ENCODE results near the gene MGAT4A. TPM values are rescaled to one million over a fixed set of nuclear protein-coding genes. Genes with fewer than 3 reads are reported as not detected.
A peak's percentile ranks its signal among the peaks of the same experiment; 100 is the strongest.

MGAT4A gene
- total and polyA plus RNA-seq, 2 of the 13 experiments (the other 11 are each of a cell fraction or from before 2014, with no cell fraction given) = 47.2 to 90.9 TPM

DNA sequence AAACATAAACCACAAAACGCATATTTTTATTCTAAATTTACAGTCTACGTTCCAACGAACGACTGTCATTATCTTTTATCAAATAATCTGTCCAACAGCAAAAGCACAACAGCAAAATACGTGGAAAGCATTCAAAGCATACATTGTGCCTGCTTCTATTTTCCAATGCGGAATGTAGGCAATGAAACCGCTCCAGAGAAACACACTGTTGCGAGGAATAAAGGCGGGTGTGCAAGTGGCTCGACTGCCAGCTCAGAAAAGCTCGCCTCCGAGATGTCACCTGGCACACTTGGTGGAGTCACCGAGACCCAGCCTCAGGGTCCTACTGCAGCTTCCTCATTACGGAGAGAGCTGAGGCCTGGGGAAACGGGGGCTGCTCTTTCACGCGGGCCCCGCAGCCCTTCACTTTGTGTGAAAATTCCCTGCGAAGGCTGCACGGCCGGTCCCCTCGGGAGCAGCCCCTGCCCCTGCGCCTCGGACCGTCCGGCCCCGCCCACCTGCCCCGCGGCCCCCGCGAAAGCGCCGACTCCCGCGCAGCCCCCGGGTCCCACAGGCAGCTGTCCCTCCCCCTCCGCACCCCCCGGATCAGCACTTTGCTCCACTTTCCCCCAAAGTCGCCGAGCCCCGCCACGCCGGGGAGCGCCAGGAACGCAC, 752 bp downstream of the MGAT4A start (continued):
- TF ChIP-seq, protein P1, sequence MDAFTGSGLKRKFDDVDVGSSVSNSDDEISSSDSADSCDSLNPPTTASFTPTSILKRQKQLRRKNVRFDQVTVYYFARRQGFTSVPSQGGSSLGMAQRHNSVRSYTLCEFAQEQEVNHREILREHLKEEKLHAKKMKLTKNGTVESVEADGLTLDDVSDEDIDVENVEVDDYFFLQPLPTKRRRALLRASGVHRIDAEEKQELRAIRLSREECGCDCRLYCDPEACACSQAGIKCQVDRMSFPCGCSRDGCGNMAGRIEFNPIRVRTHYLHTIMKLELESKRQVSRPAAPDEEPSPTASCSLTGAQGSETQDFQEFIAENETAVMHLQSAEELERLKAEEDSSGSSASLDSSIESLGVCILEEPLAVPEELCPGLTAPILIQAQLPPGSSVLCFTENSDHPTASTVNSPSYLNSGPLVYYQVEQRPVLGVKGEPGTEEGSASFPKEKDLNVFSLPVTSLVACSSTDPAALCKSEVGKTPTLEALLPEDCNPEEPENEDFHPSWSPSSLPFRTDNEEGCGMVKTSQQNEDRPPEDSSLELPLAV (CRISPR knock-in tag; conservative IDR thresholded peaks at IDR 0.05; ENCODE audit: low read depth) = no peak
- peak; percentile 54; the same call in 1 of the 2 replicates for TF ChIP-seq ZNF205 (CRISPR knock-in tag; IDR thresholded peaks at IDR 0.05)
- 0 out of 2 replicates have a peak, but pooled peaks have one; percentile 50 for TF ChIP-seq KLF13 (CRISPR knock-in tag; IDR thresholded peaks at IDR 0.05)
- TF ChIP-seq, protein P2, sequence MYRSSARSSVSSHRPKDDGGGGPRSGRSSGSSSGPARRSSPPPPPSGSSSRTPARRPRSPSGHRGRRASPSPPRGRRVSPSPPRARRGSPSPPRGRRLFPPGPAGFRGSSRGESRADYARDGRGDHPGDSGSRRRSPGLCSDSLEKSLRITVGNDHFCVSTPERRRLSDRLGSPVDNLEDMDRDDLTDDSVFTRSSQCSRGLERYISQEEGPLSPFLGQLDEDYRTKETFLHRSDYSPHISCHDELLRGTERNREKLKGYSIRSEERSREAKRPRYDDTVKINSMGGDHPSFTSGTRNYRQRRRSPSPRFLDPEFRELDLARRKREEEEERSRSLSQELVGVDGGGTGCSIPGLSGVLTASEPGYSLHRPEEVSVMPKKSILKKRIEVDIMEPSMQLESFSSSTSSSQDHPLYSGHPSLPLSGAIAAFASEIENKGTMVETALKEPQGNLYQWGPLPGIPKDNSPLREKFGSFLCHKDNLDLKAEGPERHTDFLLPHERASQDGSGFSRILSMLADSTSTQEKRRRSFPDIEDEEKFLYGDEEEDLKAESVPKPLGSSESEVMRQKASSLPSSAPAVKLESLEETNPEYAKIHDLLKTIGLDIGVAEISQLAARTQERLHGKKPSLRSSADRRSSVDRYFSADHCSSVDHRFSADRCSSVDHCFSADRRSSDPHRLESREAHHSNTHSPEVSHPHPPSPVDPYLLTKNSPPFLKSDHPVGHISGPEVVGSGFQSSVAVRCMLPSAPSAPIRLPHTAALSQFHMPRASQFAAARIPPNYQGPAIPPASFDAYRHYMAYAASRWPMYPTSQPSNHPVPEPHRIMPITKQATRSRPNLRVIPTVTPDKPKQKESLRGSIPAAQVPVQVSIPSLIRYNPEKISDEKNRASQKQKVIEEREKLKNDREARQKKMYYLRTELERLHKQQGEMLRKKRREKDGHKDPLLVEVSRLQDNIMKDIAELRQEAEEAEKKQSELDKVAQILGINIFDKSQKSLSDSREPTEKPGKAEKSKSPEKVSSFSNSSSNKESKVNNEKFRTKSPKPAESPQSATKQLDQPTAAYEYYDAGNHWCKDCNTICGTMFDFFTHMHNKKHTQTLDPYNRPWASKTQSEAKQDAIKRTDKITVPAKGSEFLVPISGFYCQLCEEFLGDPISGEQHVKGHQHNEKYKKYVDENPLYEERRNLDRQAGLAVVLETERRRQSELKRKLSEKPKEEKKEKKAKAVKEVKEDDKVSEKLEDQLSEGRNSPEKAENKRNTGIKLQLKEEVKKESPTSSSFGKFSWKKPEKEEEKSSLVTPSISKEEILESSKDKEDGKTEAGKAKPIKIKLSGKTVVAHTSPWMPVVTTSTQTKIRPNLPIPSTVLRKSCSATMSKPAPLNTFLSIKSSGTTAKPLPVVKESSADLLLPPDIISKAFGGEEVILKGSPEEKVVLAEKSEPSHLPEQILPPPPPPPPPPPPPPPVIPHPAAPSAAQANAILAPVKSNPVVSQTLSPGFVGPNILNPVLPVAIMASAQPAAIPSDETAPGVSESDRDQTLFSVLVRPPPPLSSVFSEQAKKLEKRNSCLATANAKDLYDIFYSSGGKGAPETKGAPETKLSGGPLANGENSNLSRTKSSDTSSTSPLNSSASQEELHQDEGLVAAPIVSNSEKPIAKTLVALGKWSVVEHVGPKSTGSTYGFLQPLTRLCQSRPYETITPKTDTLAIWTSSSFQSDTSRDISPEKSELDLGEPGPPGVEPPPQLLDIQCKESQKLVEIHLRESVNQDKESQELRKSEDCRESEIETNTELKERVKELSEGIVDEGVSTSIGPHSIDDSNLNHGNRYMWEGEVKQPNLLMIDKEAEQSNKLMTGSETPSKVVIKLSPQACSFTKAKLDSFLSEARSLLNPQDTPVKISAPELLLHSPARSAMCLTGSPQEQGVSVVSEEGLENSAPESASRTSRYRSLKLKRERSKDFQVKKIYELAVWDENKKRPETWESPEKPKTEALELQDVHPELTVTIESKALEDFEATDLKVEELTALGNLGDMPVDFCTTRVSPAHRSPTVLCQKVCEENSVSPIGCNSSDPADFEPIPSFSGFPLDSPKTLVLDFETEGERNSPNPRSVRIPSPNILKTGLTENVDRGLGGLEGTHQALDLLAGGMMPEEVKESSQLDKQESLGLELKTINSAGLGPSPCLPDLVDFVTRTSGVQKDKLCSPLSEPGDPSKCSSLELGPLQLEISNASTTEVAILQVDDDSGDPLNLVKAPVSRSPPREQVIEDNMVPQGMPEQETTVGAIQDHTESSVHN (CRISPR knock-in tag; IDR thresholded peaks at IDR 0.05) = 0 out of 2 replicates have a peak, but pooled peaks have one; percentile 73
- TF ChIP-seq GABPB1 (CRISPR knock-in tag; IDR thresholded peaks at IDR 0.05) = 0 out of 2 replicates have a peak, but pooled peaks have one; percentile 2
- peak; percentile 69; the same call in 1 of the 2 replicates for TF ChIP-seq MEIS1 (CRISPR knock-in tag; IDR thresholded peaks at IDR 0.05; ENCODE audit: borderline replicate concordance)
- peak; percentile 29; the same call in 1 of the 2 replicates for TF ChIP-seq ZNF264 (CRISPR knock-in tag; IDR thresholded peaks at IDR 0.05)
- peak; percentile 34 for TF ChIP-seq HNRNPLL (IDR thresholded peaks at IDR 0.05; ENCODE audit: low read depth, low read length, poor library complexity, severe bottlenecking)
- no peak for TF ChIP-seq ZNF850 (CRISPR knock-in tag; conservative IDR thresholded peaks at IDR 0.05)
- no peak for TF ChIP-seq THAP11 (CRISPR knock-in tag; IDR thresholded peaks at IDR 0.05)
- TF ChIP-seq RXRA (CRISPR knock-in tag; IDR thresholded peaks at IDR 0.05) = 0 out of 2 replicates have a peak, but pooled peaks have one; percentile 39
- peak; percentile 54; the same call in 1 of the 2 replicates for TF ChIP-seq ZNF782 (CRISPR knock-in tag; IDR thresholded peaks at IDR 0.05; ENCODE audit: borderline replicate concordance)
- TF ChIP-seq KLF12 (CRISPR knock-in tag; IDR thresholded peaks at IDR 0.05; ENCODE audit: borderline replicate concordance) = peak; percentile 46; the same call in 1 of the 2 replicates
- TF ChIP-seq DMAP1 (CRISPR knock-in tag; IDR thresholded peaks at IDR 0.05) = peak; percentile 50; the same call in 1 of the 2 replicates
- no peak for TF ChIP-seq MAZ (IDR thresholded peaks at IDR 0.05; ENCODE audit: borderline replicate concordance, low read depth, low read length)
- 0 out of 2 replicates have a peak, but pooled peaks have one; percentile 14 for TF ChIP-seq MAZ (CRISPR knock-in tag; IDR thresholded peaks at IDR 0.05; ENCODE audit: low read depth)
- TF ChIP-seq KLF6 (CRISPR knock-in tag; IDR thresholded peaks at IDR 0.05) = 0 out of 2 replicates have a peak, but pooled peaks have one; percentile 16
- peak; percentile 56; the same call in 1 of the 2 replicates for TF ChIP-seq ZNF263 (CRISPR knock-in tag; IDR thresholded peaks at IDR 0.05)
- TF ChIP-seq ZSCAN29 (CRISPR knock-in tag; conservative IDR thresholded peaks at IDR 0.05) = 0 out of 2 replicates have a peak, but pooled peaks have one; percentile 60
- TF ChIP-seq SNAPC2 (CRISPR knock-in tag; IDR thresholded peaks at IDR 0.05) = 0 out of 2 replicates have a peak, but pooled peaks have one; percentile 28
